Measurements from ENCODE around the gene NRROS. TPM values are rescaled to one million over a fixed set of nuclear protein-coding genes. Genes with fewer than 3 reads are reported as not detected.

The NRROS gene
- total and polyA plus RNA-seq, 10 of the 15 experiments (the other 5 are each of a cell fraction or from before 2014, with no cell fraction given), result 0.35 to 42.2 (median 12.6) TPM

- TF ChIP-seq RFX5 (IDR thresholded peaks at IDR 0.05; ENCODE audit: low read depth, low read length) (no peak), BCL11A (IDR thresholded peaks at IDR 0.05; ENCODE audit: low read depth, low read length) (peak; percentile 78), CUX1 (IDR thresholded peaks at IDR 0.05; ENCODE audit: insufficient replicate concordance, low read depth, low read length) (no peak), USF2 (IDR thresholded peaks at IDR 0.05; ENCODE audit: borderline replicate concordance, low read depth, low read length) (no peak), E2F4 (IDR thresholded peaks at IDR 0.05; ENCODE audit: low read depth, low read length) (no peak), IKZF1 (conservative IDR thresholded peaks at IDR 0.05) (peak; percentile 88), RAD21 (IDR thresholded peaks at IDR 0.05; ENCODE audit: insufficient read depth, low read depth, low read length) (no peak), IKZF2 (IDR thresholded peaks at IDR 0.05) (peak; percentile 90 to 91), SKIL (IDR thresholded peaks at IDR 0.05; ENCODE audit: low read depth, poor library complexity, severe bottlenecking) (no peak), SUZ12 (IDR thresholded peaks at IDR 0.05; ENCODE audit: unreplicated experiment) (no peak), ZBTB11 (CRISPR knock-in tag; IDR thresholded peaks at IDR 0.05) (no peak), SMAD1 (IDR thresholded peaks at IDR 0.05; ENCODE audit: low read depth, partially characterized antibody) (no peak), MYC (IDR thresholded peaks at IDR 0.05; ENCODE audit: insufficient read depth, insufficient read length, insufficient replicate concordance, low read length, severe bottlenecking) (no peak), EP300 (IDR thresholded peaks at IDR 0.05; ENCODE audit: borderline replicate concordance in 1 of 2, control insufficient read depth in 1 of 2, low read depth in 2 of 2, low read length in 2 of 2) (peak; percentile 77 to 80)
Observed at GRCh38 chr3:196624067-196624790, 15.3 kb upstream of the NRROS start (continued).

All from GM12878 (cell line).